Spleen (tissue), 11 donors: Measurements from ENCODE around the gene CHST8. TPM values are rescaled to one million over a fixed set of nuclear protein-coding genes. Genes with fewer than 3 reads are reported as not detected.

Experiments
- DNase-seq: peaks from one replicate; pipeline ENCODE4 v3.0.0-alpha.2; 2020
- H3K27ac ChIP-seq, 8 donors: fragments of 200-600 bp; sonication (generic) in 7 of 8; 1 replicate in 4 of 8; 2 replicates in 4 of 8; pipeline versions ENCODE4 v1.5.0 to v1.8.0; 2016 to 2021; ENCODE audit warnings: inconsistent platforms in 4 of 8, mild to moderate bottlenecking in 4 of 8, moderate library complexity in 1 of 8
- H3K27me3 ChIP-seq, 7 donors: fragments of 200-600 bp; sonication (generic) in 6 of 7; replicated peaks in 1 of 7; 1 replicate in 4 of 7; 2 replicates in 3 of 7; pipeline versions ENCODE4 v1.5.0 to v1.8.0; 2016 to 2021; ENCODE audit warnings: inconsistent platforms in 3 of 7, mild to moderate bottlenecking in 1 of 7
- H3K36me3 ChIP-seq, 6 donors: fragments of 200-600 bp; sonication (generic) in 5 of 6; 1 replicate in 4 of 6; 2 replicates in 2 of 6; pipeline versions ENCODE4 v1.5.0 to v1.8.0; 2016 to 2021; ENCODE audit warnings: inconsistent platforms in 2 of 6
- H3K4me1 ChIP-seq, 6 donors: fragments of 200-600 bp; sonication (generic) in 5 of 6; 1 replicate in 3 of 6; 2 replicates in 3 of 6; pipeline versions ENCODE4 v1.5.0 to v1.8.0; 2016 to 2021; ENCODE audit warnings: inconsistent platforms in 3 of 6
- H3K4me3 ChIP-seq, 8 donors: fragments of 200-600 bp; sonication (generic) in 7 of 8; 1 replicate in 4 of 8; 2 replicates in 4 of 8; pipeline versions ENCODE4 v1.5.0 to v1.8.0; 2016 to 2021; ENCODE audit warnings: inconsistent platforms in 4 of 8, mild to moderate bottlenecking in 4 of 8, moderate library complexity in 2 of 8
- H3K9me3 ChIP-seq, 8 donors: fragments of 200-600 bp; sonication (generic) in 7 of 8; 1 replicate in 4 of 8; 2 replicates in 4 of 8; pipeline versions ENCODE4 v1.5.0 to v1.8.0; 2016 to 2021; ENCODE audit warnings: inconsistent platforms in 4 of 8
- CTCF ChIP-seq, 11 experiments: fragments of 200-600 bp in 7 of 11; fragments of 450-650 bp in 4 of 11; sonication (generic) in 4 of 11; IDR thresholded peaks in 8 of 11; conservative IDR thresholded peaks in 3 of 11; 1 replicate in 7 of 11; 2 replicates in 4 of 11; pipeline versions ENCODE4 v1.4.0 to v1.8.0; 2016 to 2021; ENCODE audit warnings: antibody characterized with exemption in 11 of 11, inconsistent platforms in 4 of 11, mild to moderate bottlenecking in 1 of 11
- POLR2A ChIP-seq, 3 donors: fragments of 450-650 bp; IDR thresholded peaks; one replicate each; pipeline ENCODE4 v1.5.1; 2017; ENCODE audit warnings: antibody characterized with exemption in 3 of 3, mild to moderate bottlenecking in 1 of 3
- POLR2AphosphoS5 ChIP-seq, 3 donors: sonication (generic); formaldehyde crosslinking; IDR thresholded peaks; one replicate each; pipeline ENCODE4 v1.5.1; 2017; ENCODE audit warnings: antibody characterized with exemption in 3 of 3
- WGBS, 5 donors: extraction: QIAGEN DNeasy Blood & Tissue Kit in 3 of 5; methylation state at CpG; one replicate each; pipeline versions ENCODE4 v1.1.5 to v1.1.7; 2013 to 2018; 5-methylcytosine and 5-hydroxymethylcytosine counted together
- intact Hi-C: fragments of 100-400 bp; cut with DNase I; formaldehyde crosslinking; loops from one replicate; pipeline ENCODE4 v1.15.0; 2023; ENCODE audit warnings: low total_unique reads
- polyA plus RNA-seq, 3 donors: library from polyadenylated mRNA; stranded (reverse); fragments of 200-250 nt; gene quantifications; one replicate each; pipeline ENCODE4 v1.2.1, GENCODE V29; 2013
- total RNA-seq, 7 donors: library from RNA; depleted of rRNA in 3 of 7; stranded (reverse); fragments of >200 nt in 3 of 7; fragmentation: NEBNext Ultra II Directional in 4 of 7; extraction: Animal tissue kit (Norgen Biotek cat#: 25700) in 4 of 7; gene quantifications; one replicate each; pipeline versions ENCODE4 v1.1.0 to v1.2.1, GENCODE V29; 2016 to 2021
- donor health status: healthy with polysubstance abuse.
- donor health status: DM: no; HTN: no; CAD: no; lungs with moderate emphysema.
- donor health status: DM: no; HTN: no; CAD: no.
- donor health status: Bipolar disorder and iron deficiency.
- donor health status: healthy.
- donor health status: DM: no; HTN: no; CAD: no.
- donor health status: DM: yes; HTN: yes; CAD: no.

The CHST8 gene
- total and polyA plus RNA-seq, 10 donors: 0.43 to 4.0 (median 1.6) TPM

GRCh38 chr19:33803383-33803782 is 181.6 kb downstream of the CHST8 start:
- no peak for DNase-seq
- no peaks in the 10 kb centered on the region for H3K9me3 ChIP-seq
- peaks cover 0 to 71% (median 0%) of the 10 kb centered on the region in 6 donors for H3K36me3 ChIP-seq
- no peak overlapping the region for H3K4me3 ChIP-seq
- intact Hi-C loops: no loop called here
- WGBS, 5 donors: 81 to 93% (median 89%) methylated on average over 5 to 9 of the region's 9 CpGs
- TF ChIP-seq POLR2AphosphoS5 (IDR thresholded peaks at IDR 0.05) (no peak), POLR2A (IDR thresholded peaks at IDR 0.05) (no peak), CTCF (IDR thresholded peaks at IDR 0.05 in 8 of 11, conservative IDR thresholded peaks at IDR 0.05 in 3 of 11) (no peak)
- no peak overlapping the region for H3K27ac ChIP-seq
- peaks cover 0 to 11% (median under 1%) of the 10 kb centered on the region in 7 donors for H3K27me3 ChIP-seq
- H3K4me1 ChIP-seq: peaks cover 0 to 86% (median 22%) of the 10 kb centered on the region in 6 donors

GRCh38 chr19:33804021-33804799 is 182.5 kb downstream of the CHST8 start:
- Histone ChIP-seq H3K36me3 (peaks cover 0 to 72% (median 0%) of the 10 kb centered on the region in 6 donors), H3K4me3 (no peak overlapping the region), H3K27ac (peak overlapping the region in 1 of 8 donors; percentile 16), H3K9me3 (no peaks in the 10 kb centered on the region), H3K27me3 (peaks cover 0 to 4% (median 0%) of the 10 kb centered on the region in 7 donors), H3K4me1 (peaks cover 0 to 86% (median 19%) of the 10 kb centered on the region in 6 donors)
- TF ChIP-seq POLR2A (IDR thresholded peaks at IDR 0.05) (no peak), POLR2AphosphoS5 (IDR thresholded peaks at IDR 0.05) (no peak), CTCF (IDR thresholded peaks at IDR 0.05 in 8 of 11, conservative IDR thresholded peaks at IDR 0.05 in 3 of 11) (no peak)
- WGBS, 5 donors: 67 to 93% (median 86%) methylated on average over 8 to 10 of the region's 10 CpGs
- intact Hi-C loops: no loop called here
- DNase-seq: no peak

GRCh38 chr19:33805313-33805712 is 183.6 kb downstream of the CHST8 start:
- no peak for TF ChIP-seq POLR2A (IDR thresholded peaks at IDR 0.05)
- TF ChIP-seq POLR2AphosphoS5 (IDR thresholded peaks at IDR 0.05): no peak
- no peak for TF ChIP-seq CTCF (IDR thresholded peaks at IDR 0.05 in 8 of 11, conservative IDR thresholded peaks at IDR 0.05 in 3 of 11)
- WGBS, 5 donors: 68 to 94% (median 85%) methylated on average over 2 to 3 of the region's 3 CpGs
- H3K27me3 ChIP-seq: no peaks in the 10 kb centered on the region
- peaks cover 0 to 70% (median 0%) of the 10 kb centered on the region in 6 donors for H3K36me3 ChIP-seq
- no peaks in the 10 kb centered on the region for H3K9me3 ChIP-seq
- intact Hi-C loops: no loop called here
- H3K4me1 ChIP-seq: peaks cover 0 to 86% (median 20%) of the 10 kb centered on the region in 6 donors
- H3K27ac ChIP-seq: peak overlapping the region in 2 of 8 donors; percentile 16 to 50
- no peak for DNase-seq
- no peak overlapping the region for H3K4me3 ChIP-seq

GRCh38 chr19:33805840-33806433 is 184.2 kb downstream of the CHST8 start:
- peaks cover 0 to 70% (median 1%) of the 10 kb centered on the region in 6 donors for H3K36me3 ChIP-seq
- TF ChIP-seq POLR2A (IDR thresholded peaks at IDR 0.05) (no peak), POLR2AphosphoS5 (IDR thresholded peaks at IDR 0.05) (no peak), CTCF (IDR thresholded peaks at IDR 0.05 in 8 of 11, conservative IDR thresholded peaks at IDR 0.05 in 3 of 11) (no peak)
- H3K4me1 ChIP-seq: peaks cover 0 to 89% (median 20%) of the 10 kb centered on the region in 6 donors
- 79 to 88% (median 86%) methylated on average over 5 to 9 of the region's 9 CpGs for WGBS, 5 donors
- H3K27ac ChIP-seq: peak overlapping the region in 1 of 8 donors; percentile 50
- H3K27me3 ChIP-seq: no peaks in the 10 kb centered on the region
- no peak for DNase-seq
- intact Hi-C loops: no loop called here
- no peak overlapping the region for H3K4me3 ChIP-seq
- no peaks in the 10 kb centered on the region for H3K9me3 ChIP-seq
